GM12891 (cell line): ENCODE measurements around the gene PAGE4.
A peak's percentile ranks its signal among the peaks of the same experiment; 100 is the strongest.

Experiments
- DNase-seq: peaks from one replicate; pipeline ENCODE4 v3.0.0; 2011; ENCODE audit warnings: low spot score; ENCODE audit not compliant: insufficient read length
- FAIRE-seq: peaks from 2 replicates; lab custom pipeline; 2011; peaks lifted over from hg19 to GRCh38; lab: Jason Lieb, UNC
- PAX5 ChIP-seq: IDR thresholded peaks from 2 replicates; pipeline ENCODE4 v1.6.1; 2011; ENCODE audit warnings: low read length, moderate library complexity, mild to moderate bottlenecking; ENCODE audit not compliant: insufficient read depth, severe bottlenecking
- POLR2A ChIP-seq: IDR thresholded peaks from 2 replicates; pipeline ENCODE4 v1.6.1; 2011; ENCODE audit warnings: low read depth, low read length, control low read depth
- POLR2AphosphoS5 ChIP-seq: IDR thresholded peaks from 2 replicates; pipeline ENCODE4 v1.6.1; 2011; ENCODE audit warnings: low read depth, low read length, control low read depth
- POU2F2 ChIP-seq: IDR thresholded peaks from 2 replicates; pipeline ENCODE4 v1.6.1; 2011; ENCODE audit warnings: low read depth, mild to moderate bottlenecking, control low read depth, low read length, moderate library complexity
- SPI1 ChIP-seq: IDR thresholded peaks from 2 replicates; pipeline ENCODE4 v1.6.1; 2011; ENCODE audit warnings: low read depth, low read length, control low read depth
- TAF1 ChIP-seq: IDR thresholded peaks from 2 replicates; pipeline ENCODE4 v1.6.1; 2011; ENCODE audit warnings: low read depth, low read length, control low read depth

The PAGE4 gene

DNA sequence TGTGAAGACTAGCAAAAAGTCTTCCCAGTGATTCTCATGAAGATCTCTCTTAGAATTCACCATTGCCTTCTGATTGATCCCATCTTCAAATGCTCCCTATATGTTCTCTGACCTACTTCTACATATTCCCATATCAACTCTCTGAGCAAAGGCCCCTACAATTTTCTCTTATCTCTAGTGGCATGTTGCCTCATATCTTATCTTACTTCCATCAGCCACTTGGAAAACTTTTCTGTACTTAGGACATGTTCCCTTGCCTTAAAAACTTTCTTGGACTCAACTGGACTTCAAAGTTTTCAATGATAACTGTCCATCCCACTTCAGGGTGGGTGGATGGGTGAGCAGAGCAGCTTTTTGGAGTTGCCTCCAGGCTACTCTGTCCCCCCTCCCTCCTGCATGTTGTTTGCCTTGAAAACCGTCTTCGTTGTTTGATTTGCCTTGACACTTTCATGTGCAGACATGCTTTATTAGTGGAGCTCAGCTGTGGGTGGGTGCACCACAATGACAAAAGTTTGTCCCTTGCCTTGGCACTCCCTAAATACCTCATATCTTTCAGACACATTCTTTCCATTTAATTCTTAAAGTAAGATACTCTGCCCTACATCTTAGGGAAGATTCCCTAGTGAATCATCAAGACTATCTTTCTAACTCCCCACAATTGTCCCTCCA lies 31.9 kb downstream of the PAGE4 start:
- no peak for FAIRE-seq
- no peak for DNase-seq
- TF ChIP-seq POU2F2 (no peak), POLR2A (no peak), PAX5 (no peak), SPI1 (no peak), TAF1 (no peak), POLR2AphosphoS5 (no peak)

DNA sequence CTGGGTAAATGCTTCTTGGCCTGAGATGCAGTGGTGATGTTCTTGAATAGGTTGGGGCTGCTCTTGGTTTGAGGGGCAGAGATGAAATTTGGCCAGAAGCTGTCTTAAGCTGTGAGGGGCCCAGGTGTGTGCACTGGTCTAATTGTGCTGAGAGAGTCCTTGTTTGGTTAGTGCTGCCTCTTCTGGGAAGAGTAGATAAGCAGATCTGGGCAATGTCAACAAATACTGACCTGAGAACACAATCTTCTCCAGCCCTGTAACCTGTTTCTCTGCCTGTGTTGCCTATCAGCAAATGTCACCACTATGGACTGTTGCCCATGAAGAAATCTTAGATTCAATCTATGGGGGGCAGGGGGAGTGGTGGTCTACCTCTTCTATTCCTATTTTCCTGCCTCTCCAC lies 33.0 kb downstream of the PAGE4 start:
- no peak for FAIRE-seq
- DNase-seq: no peak
- TF ChIP-seq POU2F2 (no peak), POLR2A (no peak), PAX5 (no peak), POLR2AphosphoS5 (no peak), SPI1 (no peak), TAF1 (no peak)

DNA sequence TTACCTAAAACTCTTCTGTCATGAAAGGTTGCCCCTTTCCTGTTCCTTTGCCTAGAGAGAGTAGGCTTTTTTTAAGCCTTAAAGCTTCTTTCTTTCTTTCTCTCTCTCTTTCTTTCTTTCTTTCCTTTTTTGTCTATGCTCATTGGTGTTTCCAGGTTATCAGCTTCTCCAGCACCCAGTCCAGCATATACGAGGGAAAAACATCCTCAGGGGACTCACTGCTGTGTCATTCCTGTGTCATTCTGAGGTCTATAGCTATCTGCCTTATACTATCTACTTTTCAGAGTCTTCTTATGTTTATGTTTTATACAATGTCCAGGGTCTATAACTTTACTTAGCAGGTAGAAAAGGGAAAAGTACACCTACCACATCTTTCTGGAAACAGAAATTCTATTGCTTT lies 39.6 kb downstream of the PAGE4 start:
- DNase-seq: no peak
- no peak for FAIRE-seq

DNA sequence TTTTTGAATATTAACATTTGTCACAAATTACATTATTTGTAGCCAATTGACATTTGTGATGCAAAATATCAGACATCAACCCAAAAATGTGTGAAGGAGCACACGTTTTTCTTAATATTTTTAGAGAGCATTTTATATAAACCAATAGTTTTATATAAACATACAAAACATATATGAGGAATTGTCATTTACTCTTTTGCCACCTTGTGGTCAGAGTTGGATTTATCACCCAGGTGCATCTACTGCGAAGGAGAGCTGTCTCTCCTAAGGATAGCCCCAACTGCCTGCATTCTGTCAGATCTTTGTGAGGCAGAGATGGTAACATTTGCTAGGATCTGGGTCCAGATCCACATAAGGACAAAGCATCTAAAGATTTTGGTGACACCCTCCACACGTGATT lies 47.6 kb downstream of the PAGE4 start:
- FAIRE-seq: no peak
- peak; percentile 22 for DNase-seq
- no peak for TF ChIP-seq POLR2AphosphoS5
- no peak for TF ChIP-seq TAF1
- no peak for TF ChIP-seq POU2F2
- no peak for TF ChIP-seq PAX5
- no peak for TF ChIP-seq SPI1
- no peak for TF ChIP-seq POLR2A

More for the DNA sequence above, 39.6 kb downstream of the PAGE4 start:
- TF ChIP-seq TAF1 (no peak), SPI1 (no peak), PAX5 (no peak), POLR2A (no peak), POU2F2 (no peak), POLR2AphosphoS5 (no peak)

DNA sequence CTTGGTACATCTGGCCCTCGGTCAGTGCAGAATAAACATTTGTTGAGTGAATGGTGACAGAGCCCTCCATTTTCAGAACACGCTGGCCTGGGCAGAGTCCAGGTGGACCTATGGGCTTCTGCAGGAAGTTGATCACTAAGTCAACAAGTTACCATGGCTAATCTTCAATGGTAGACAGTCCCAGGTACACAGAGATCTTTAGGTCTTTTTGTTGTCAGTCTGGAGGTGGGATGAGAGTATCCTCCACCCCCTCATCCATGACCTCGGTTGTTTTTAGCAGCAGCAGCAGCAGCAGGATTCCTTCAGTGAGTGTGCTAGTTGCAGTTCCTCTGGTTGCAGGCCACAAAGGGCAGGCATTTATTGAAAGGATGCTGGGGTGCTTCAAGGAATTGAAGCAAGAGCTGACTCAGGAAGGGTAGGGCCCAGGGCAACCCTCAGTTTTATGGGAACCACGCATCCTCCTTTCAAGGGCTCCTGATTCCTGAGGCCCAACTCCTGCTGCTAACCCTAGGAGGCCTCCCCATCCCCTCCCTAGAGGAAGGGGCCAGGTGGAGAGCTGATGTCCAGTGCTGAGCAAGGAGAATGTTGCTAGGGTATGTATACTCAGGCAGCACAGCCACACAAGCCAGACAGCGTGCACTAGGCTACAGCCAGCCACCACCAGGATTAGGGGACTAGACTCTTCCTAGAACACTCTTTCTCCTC lies 48.4 kb downstream of the PAGE4 start:
- FAIRE-seq: no peak
- TF ChIP-seq PAX5 (no peak), TAF1 (no peak), POLR2A (no peak), SPI1 (0 out of 2 replicates have a peak, but pooled peaks have one; percentile 3), POLR2AphosphoS5 (no peak), POU2F2 (no peak)
- no peak for DNase-seq

DNA sequence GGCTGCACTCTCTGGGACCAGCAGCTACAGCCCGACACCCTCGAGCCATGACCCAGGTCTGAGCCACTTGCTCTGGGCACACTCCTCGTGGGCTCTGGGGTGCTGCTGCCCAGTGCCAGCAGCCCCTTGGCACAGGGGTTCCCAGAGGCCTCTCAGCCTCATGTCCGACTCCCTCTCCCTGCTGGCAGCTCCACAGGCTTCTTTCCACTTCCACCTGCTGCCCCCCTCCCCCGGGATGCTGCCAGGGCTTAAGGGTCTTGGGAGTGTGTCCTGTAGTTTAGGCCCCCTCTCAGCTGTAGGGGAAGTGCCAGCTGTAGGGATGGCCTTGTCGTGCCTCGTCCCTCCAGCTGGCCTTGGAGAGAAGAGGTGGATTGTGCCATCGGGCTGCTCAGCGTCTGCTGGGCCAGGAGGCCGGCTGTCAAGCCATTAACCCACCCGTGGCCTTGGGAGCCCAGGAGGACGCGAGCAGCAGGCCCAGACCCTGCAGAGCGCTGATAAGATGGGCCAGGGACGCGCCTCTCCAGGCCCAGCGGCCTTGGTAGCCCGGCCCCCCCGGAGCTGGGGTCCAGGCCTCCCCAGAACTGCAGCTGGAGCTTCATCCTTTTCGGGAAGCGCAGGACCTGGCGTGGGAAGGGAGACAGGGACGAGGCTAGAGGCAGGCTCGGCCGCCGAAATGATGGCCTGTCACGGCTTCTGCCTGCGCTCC lies 49.2 kb downstream of the PAGE4 start:
- FAIRE-seq (no peak), DNase-seq (no peak)
- TF ChIP-seq PAX5 (no peak), POLR2AphosphoS5 (no peak), SPI1 (no peak)

DNA sequence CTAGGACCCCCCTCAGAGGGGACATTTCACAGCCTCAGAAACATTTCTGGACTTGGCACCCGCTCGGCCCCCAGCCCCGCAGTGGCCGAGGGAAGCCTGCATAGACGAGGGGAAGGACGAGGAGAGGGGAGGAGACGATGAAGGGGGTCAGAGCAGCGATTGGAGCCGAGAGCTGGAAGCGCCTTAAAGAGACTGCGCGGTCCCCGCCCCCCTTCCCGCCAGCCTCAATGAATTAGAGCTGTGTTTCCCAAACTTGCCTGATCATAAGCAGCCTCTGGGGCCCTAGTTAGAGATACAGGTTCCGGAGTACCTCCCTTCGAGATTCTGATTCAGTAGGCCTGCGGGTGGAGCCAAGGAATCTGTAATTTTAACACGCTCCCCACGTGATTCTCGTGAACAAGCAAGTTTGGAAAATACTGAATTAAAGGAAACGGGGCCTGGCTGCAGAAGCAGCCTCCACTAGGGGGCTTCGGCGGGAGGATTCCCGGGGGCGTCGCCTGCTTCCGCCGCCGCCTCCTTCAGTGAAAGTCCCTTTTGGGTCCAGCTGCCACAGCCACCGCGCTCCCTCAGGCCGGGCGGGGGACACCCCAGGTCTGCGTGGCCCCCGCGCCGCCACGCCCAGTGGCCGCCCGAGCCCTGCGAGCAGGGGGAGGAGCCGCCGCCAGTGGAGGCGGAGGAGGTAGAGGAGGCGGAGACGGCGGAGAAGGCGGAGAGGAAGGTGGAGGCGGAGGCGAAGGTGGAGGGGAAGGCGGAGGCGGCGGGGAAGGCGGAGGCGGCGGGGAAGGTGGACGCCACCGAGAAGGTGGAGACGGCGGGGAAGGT lies 49.9 kb downstream of the PAGE4 start, which contains the start of gene USP27X:
TSS of gene USP27X (plus strand) at position 651 of the 822 bp plus-strand sequence. CDS start 824 bp downstream, outside the sequence.
- DNase-seq: peak; percentile 54
- TF ChIP-seq TAF1 (no peak), PAX5 (no peak), POLR2AphosphoS5 (no peak), SPI1 (no peak), POU2F2 (no peak), POLR2A (no peak)
- FAIRE-seq: peak; percentile 91

DNA sequence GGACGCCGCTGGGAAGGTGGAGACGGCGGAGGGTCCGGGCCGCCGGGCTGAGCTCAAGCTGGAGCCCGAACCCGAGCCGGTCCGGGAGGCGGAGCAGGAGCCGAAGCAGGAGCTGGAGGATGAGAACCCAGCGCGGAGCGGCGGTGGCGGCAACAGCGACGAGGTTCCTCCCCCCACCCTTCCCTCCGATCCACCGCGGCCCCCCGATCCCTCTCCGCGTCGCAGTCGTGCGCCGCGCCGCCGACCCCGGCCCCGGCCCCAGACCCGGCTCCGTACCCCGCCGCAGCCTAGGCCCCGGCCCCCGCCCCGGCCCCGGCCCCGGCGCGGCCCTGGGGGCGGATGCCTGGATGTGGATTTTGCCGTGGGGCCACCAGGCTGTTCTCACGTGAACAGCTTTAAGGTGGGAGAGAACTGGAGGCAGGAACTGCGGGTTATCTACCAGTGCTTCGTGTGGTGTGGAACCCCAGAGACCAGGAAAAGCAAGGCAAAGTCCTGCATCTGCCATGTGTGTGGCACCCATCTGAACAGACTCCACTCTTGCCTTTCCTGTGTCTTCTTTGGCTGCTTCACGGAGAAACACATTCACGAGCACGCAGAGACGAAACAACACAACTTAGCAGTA lies 50.7 kb downstream of the PAGE4 start:
- TF ChIP-seq POU2F2 (no peak), POLR2AphosphoS5 (no peak), TAF1 (no peak), POLR2A (no peak), PAX5 (no peak), SPI1 (no peak)
- FAIRE-seq: no peak

More for the DNA sequence above, 50.7 kb downstream of the PAGE4 start:
- DNase-seq: no peak
